HL-60 (cell line): ENCODE measurements around the gene COA7.
"Not testable (repeated sequence)": the region's sequence is repeated elsewhere in the genome, so short reads cannot be mapped to it uniquely, and the experiment has no call there.

Experiments used
- DNase-seq, 2 experiments: peaks; one replicate each; pipeline ENCODE4 v3.0.0-alpha.2; 2010 to 2020; ENCODE audit warnings: low read depth in 1 of 2, low spot score in 1 of 2
- H3K27ac ChIP-seq: fragments of 250-450 bp; sonication (Bioruptor Pico); replicated peaks from 2 replicates; pipeline ENCODE4 v1.5.1; 2020; ENCODE audit warnings: mild to moderate bottlenecking, moderate library complexity
- H3K27me3 ChIP-seq: fragments of 250-450 bp; sonication (Bioruptor Pico); 2 replicates; pipeline ENCODE4 v1.5.1; 2021; ENCODE audit warnings: mild to moderate bottlenecking, moderate library complexity; ENCODE audit not compliant: insufficient read depth, poor library complexity, severe bottlenecking
- H3K4me3 ChIP-seq: replicated peaks from 2 replicates; pipeline ENCODE4 v1.5.1; 2011; ENCODE audit warnings: mild to moderate bottlenecking, control low read depth, low read length; ENCODE audit not compliant: insufficient read depth
- GABPA ChIP-seq: IDR thresholded peaks from 2 replicates; pipeline ENCODE4 v1.6.1; 2012; ENCODE audit warnings: low read depth
- POLR2AphosphoS5 ChIP-seq: IDR thresholded peaks from 2 replicates; pipeline ENCODE4 v1.6.1; 2012; ENCODE audit warnings: low read depth
- REST ChIP-seq: IDR thresholded peaks from 2 replicates; pipeline ENCODE4 v1.6.1; 2012; ENCODE audit warnings: low read depth; ENCODE audit not compliant: insufficient replicate concordance
- SPI1 ChIP-seq: IDR thresholded peaks from 2 replicates; pipeline ENCODE4 v1.6.1; 2012; ENCODE audit warnings: low read depth, mild to moderate bottlenecking, borderline replicate concordance
- TF ChIP-seq, protein P1 (sequence below): IDR thresholded peaks from one replicate; pipeline ENCODE4 v1.5.1; 2011; ENCODE audit warnings: low read length, control low read depth, inconsistent platforms; ENCODE audit not compliant: insufficient read depth

Gene COA7

GRCh38 chr1:52723260-52723659, 25.1 kb upstream of the COA7 start:
- no peaks in the 10 kb centered on the region for H3K27me3 ChIP-seq
- H3K4me3 ChIP-seq = no peak overlapping the region
- DNase-seq = no peak
- TF ChIP-seq REST (no peak), GABPA (no peak), SPI1 (no peak), POLR2AphosphoS5 (no peak)
- TF ChIP-seq, protein P1, sequence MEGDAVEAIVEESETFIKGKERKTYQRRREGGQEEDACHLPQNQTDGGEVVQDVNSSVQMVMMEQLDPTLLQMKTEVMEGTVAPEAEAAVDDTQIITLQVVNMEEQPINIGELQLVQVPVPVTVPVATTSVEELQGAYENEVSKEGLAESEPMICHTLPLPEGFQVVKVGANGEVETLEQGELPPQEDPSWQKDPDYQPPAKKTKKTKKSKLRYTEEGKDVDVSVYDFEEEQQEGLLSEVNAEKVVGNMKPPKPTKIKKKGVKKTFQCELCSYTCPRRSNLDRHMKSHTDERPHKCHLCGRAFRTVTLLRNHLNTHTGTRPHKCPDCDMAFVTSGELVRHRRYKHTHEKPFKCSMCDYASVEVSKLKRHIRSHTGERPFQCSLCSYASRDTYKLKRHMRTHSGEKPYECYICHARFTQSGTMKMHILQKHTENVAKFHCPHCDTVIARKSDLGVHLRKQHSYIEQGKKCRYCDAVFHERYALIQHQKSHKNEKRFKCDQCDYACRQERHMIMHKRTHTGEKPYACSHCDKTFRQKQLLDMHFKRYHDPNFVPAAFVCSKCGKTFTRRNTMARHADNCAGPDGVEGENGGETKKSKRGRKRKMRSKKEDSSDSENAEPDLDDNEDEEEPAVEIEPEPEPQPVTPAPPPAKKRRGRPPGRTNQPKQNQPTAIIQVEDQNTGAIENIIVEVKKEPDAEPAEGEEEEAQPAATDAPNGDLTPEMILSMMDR = no peak
- no peak overlapping the region for H3K27ac ChIP-seq

GRCh38 chr1:52715296-52715695, 17.1 kb upstream of the COA7 start:
- not testable (repeated sequence) for H3K4me3 ChIP-seq, H3K27me3 ChIP-seq, H3K27ac ChIP-seq, DNase-seq

DNA sequence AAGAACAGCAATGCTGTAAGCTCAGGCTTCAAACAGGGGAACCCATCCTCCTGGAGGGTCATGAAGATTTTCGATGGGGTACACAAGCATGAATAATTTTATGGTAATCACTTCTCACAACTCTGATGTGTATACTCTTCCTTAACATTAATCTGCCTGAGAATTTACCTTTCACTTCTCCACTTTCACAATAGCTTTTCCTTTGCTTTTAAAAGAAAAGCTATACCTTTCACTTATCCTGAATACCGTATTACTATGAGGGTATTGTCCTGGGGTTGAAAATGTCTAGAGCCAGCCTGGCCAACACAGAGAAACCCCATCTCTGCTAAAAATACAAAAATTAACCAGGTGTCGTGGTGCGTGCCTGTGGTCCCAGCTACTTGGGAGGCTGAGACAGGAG, 15.4 kb upstream of the COA7 start:
- Histone ChIP-seq H3K27me3 (no peaks in the 10 kb centered on the region), H3K4me3 (no peak overlapping the region), H3K27ac (no peak overlapping the region)
- no peak for DNase-seq
- TF ChIP-seq GABPA (no peak), SPI1 (no peak), REST (no peak), POLR2AphosphoS5 (no peak)
- TF ChIP-seq, protein P1 = no peak

GRCh38 chr1:52709016-52709415, 10.9 kb upstream of the COA7 start:
- H3K27me3 ChIP-seq = no peaks in the 10 kb centered on the region
- no peak for TF ChIP-seq SPI1
- no peak for TF ChIP-seq POLR2AphosphoS5
- TF ChIP-seq GABPA = no peak
- TF ChIP-seq REST = no peak
- TF ChIP-seq, protein P1 = no peak
- no peak overlapping the region for H3K4me3 ChIP-seq
- DNase-seq = no peak
- no peak overlapping the region for H3K27ac ChIP-seq
